ENCODE results near the gene MORC3.
A peak's percentile ranks its signal among the peaks of the same experiment; 100 is the strongest.
"Not testable (repeated sequence)": the region's sequence is repeated elsewhere in the genome, so short reads cannot be mapped to it uniquely, and the experiment has no call there.

Gene MORC3

DNA sequence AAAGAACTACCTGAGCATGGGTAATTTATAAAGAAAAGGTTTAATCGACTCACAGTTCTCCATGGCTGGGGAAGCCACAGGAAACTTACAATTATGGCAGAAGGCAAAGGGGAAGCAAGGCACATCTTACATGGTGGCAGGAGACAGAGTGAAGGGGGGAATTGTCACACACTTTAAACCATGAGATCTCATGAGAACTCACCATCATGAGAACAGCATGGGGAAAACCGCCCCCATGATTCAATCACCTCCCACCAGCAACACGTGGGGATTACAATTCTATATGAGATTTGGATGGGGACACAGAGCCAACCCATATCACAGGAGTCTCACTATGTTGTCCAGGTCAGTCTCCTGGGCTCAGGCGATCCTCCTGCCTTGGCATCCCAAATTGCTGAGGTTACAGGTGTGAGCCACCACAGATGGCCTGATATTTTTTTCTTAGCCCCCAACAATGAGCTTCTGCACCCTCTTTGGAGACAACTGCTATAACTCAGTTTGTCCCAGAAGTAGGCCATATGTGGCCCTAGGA, 22.5 kb upstream of the MORC3 start:
- no peak overlapping the region for H3K4me3 ChIP-seq (ENCODE audit: control insufficient read depth, low read depth, low read length)
- TF ChIP-seq, protein P1, sequence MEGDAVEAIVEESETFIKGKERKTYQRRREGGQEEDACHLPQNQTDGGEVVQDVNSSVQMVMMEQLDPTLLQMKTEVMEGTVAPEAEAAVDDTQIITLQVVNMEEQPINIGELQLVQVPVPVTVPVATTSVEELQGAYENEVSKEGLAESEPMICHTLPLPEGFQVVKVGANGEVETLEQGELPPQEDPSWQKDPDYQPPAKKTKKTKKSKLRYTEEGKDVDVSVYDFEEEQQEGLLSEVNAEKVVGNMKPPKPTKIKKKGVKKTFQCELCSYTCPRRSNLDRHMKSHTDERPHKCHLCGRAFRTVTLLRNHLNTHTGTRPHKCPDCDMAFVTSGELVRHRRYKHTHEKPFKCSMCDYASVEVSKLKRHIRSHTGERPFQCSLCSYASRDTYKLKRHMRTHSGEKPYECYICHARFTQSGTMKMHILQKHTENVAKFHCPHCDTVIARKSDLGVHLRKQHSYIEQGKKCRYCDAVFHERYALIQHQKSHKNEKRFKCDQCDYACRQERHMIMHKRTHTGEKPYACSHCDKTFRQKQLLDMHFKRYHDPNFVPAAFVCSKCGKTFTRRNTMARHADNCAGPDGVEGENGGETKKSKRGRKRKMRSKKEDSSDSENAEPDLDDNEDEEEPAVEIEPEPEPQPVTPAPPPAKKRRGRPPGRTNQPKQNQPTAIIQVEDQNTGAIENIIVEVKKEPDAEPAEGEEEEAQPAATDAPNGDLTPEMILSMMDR (conservative IDR thresholded peaks at IDR 0.05; ENCODE audit: control insufficient read depth, insufficient read depth, low read depth, low read length) = no peak
- no peak for DNase-seq (ENCODE audit: low read depth)

DNA sequence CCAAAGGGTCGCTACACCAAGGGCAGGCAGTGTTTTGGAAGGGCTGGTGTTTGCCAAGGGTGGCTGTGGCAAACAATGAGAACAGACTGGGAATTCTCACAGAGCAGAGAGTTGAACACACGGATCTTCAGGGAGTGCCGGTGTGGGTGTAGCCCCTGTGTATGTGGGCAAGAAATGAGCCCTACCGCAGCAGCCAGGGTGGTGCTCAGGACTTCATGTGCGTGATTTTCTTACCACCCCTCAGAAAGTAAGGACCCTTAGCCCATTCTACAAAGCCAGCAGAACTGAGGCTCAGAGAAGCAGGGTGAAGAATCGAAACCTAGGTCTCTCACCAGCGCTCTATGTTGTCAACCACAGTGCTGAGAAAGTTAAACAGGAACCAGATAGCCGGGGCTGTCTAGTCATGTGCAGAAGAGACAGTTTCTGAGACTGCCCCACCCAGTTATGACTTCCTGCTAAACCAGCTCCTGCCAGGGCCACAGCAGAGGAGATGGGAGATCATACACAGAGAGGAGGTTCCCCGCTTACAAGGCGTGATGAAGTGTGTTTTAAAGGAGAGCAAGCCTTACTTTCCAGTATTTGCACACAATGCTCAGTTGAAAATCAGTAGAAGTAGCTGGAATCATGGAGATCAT, 21.9 kb upstream of the MORC3 start:
- no peak overlapping the region for H3K4me3 ChIP-seq (ENCODE audit: control insufficient read depth, low read depth, low read length)
- no peak for DNase-seq (ENCODE audit: low read depth)
- TF ChIP-seq, protein P1 (conservative IDR thresholded peaks at IDR 0.05; ENCODE audit: control insufficient read depth, insufficient read depth, low read depth, low read length) = no peak

DNA sequence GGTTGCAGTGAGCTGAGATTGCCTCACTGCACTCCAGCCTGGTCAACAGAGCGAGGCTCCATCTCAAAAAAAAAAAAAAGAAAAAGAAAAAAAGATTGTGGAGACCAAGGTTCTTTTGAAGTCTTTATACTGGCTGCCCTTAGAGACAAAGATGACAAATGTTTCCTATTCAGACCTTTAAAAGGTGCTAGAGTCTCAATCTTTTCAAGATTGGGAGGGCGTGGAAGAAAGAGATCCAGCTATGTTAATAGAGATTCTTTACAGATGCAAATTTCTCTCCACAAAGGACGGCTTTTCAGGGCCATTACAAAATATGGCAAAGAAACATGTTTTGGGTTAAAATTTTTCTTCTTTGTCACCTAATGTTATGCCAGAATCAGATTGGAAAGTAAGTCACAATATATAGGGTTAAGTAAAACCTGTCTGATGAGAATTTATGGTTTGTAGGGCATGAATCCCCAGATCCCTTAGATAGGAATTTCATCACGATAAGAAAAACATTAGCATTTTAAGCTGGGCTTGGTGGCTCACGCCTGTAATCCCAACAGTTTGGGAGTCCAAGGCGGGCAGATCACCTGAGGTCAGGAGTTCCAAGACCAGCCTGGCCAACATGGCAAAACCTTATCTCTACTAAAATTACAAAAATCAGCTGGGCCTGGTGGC, 13.0 kb upstream of the MORC3 start:
- H3K4me3 ChIP-seq (ENCODE audit: control insufficient read depth, low read depth, low read length) = no peak overlapping the region
- DNase-seq (ENCODE audit: low read depth) = no peak
- TF ChIP-seq, protein P1 (conservative IDR thresholded peaks at IDR 0.05; ENCODE audit: control insufficient read depth, insufficient read depth, low read depth, low read length) = no peak

DNA sequence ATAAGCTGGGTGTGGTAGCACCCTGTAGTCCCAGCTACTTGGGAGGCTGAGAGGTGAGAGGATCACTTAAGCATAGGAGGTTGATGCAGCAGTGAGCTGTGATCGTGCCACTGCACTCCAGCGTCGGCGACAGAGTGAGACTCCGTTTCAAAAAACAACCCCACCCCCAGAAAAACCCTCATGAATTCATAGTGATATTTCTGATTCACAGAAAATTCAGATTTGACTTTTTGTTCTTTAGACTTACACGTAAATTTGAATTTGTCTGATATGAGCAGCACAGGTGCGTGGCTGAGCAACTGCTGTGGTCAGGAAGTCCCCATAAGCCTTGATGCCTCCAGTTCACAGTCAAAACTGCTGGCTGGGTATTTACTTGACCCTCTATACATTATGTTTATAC, 10.0 kb upstream of the MORC3 start:
- TF ChIP-seq, protein P1 (conservative IDR thresholded peaks at IDR 0.05; ENCODE audit: control insufficient read depth, insufficient read depth, low read depth, low read length) = no peak
- DNase-seq (ENCODE audit: low read depth) = no peak
- no peak overlapping the region for H3K4me3 ChIP-seq (ENCODE audit: control insufficient read depth, low read depth, low read length)

DNA sequence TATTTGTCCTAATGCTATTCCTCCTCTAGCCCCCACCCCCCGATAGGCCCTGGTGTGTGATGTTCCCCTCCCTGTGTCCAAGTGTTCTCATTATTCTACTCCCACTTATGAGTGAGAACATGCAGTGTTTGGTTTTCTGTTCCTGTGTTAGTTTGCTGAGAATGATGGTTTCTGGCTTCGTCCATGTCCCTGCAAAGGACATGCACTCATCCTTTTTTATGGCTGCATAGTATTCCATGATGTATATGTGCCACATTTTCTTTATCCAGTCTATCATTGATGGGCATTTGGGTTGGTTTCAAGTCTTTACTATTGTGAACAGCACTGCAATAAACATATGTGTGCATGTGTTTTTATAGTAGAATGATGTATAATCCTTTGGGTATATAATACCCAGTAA, 6.6 kb upstream of the MORC3 start:
- H3K4me3 ChIP-seq (ENCODE audit: control insufficient read depth, low read depth, low read length); DNase-seq (ENCODE audit: low read depth): not testable (repeated sequence)

DNA sequence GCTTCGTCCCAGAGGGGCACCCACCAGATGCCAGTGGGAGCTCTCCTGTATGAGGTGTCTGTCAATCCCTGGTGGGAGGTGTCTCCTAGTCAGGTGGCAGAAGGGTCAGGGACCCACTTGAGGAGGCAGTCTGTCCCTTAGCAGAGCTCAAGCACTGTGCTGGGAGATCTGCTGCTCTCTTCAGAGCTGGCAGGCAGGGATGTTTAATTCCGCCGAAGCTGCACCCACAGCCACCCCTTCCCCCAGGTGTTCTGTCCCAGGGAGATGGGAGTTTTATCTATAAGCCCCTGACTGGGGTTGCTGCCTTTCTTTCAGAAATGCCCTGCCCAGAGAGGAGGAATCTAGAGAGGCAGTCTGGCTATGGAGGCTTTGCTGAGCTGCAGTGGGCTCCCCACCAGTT, 4.0 kb upstream of the MORC3 start:
- DNase-seq (ENCODE audit: low read depth) = not testable (repeated sequence)

DNA sequence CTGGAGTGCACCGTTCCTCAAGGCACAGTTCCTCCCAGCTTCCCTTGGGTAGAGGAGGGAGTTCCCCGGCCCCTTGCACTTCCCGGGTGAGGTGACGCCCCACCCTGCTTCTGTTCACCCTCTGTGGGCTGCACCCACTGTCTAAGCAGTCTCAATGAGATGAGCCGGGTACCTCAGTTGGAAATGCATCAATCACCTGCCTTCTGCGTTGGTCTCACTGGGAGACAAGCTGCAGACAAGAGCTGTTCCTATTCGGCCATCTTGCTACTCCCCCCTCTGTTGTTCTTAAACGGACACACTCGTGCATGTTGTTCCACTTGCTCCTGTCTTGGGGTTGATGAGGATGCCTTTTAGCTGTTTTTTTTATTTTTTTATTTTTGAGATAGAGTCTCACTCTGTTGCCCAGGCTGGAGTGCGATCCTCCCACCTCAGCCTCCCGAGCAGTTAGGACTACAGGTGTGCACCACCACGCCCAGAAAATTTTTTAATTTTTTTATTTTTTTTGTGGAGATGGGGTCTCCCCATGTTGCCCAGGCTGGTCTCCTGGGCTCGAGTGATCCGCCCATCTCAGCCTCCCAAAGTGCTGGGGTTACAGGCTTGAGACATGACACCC, 3.0 kb upstream of the MORC3 start:
- TF ChIP-seq, protein P1 (conservative IDR thresholded peaks at IDR 0.05; ENCODE audit: control insufficient read depth, insufficient read depth, low read depth, low read length) = no peak
- H3K4me3 ChIP-seq (ENCODE audit: control insufficient read depth, low read depth, low read length) = no peak overlapping the region
- DNase-seq (ENCODE audit: low read depth) = no peak

More for the DNA sequence above, 4.0 kb upstream of the MORC3 start:
- H3K4me3 ChIP-seq (ENCODE audit: control insufficient read depth, low read depth, low read length) = not testable (repeated sequence)

DNA sequence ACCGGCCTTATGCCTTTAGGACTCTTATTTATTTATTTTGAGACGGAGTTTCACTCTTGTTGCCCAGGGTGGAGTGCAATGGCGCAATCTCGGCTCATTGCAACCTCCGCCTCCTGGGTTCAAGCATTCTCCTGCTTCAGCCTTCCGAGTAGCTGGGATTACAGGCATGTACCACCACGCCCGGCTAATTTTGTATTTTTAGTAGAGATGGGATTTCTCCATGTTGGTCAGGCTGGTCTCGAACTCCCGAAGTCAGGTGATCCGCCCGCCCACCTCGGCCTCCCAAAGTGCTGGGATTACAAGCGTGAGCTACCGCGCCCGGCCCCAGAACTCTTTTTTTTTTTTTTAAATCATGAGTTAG, 611 bp upstream of the MORC3 start:
- not testable (repeated sequence) for DNase-seq (ENCODE audit: low read depth)
- peak overlapping the region; percentile 46 for H3K4me3 ChIP-seq (ENCODE audit: control insufficient read depth, low read depth, low read length)

Measured in fibroblast of mammary gland (primary cell).